Mesendoderm (in vitro differentiated cells): ENCODE data around the gene UCMA.

Experiments used
- DNase-seq: peaks from one replicate; pipeline ENCODE4 v3.0.0; 2013
- H2AK5ac ChIP-seq: 2 replicates; pipeline ENCODE4 v1.6.1; 2013; ENCODE audit warnings: low read length, inconsistent platforms
- H2BK120ac ChIP-seq: 2 replicates; pipeline ENCODE4 v1.6.1; 2013; ENCODE audit warnings: low read depth, mild to moderate bottlenecking, low read length, moderate library complexity, mixed read lengths
- H2BK15ac ChIP-seq: replicated peaks from 2 replicates; pipeline ENCODE4 v1.6.1; 2013; ENCODE audit warnings: low read depth, mild to moderate bottlenecking, moderate library complexity
- H2BK5ac ChIP-seq: 2 replicates; pipeline ENCODE4 v1.6.1; 2013; ENCODE audit warnings: low read length, inconsistent platforms
- H3K18ac ChIP-seq: 2 replicates; pipeline ENCODE4 v1.6.1; 2013; ENCODE audit warnings: mild to moderate bottlenecking, low read length, mixed read lengths
- H3K23ac ChIP-seq: one replicate; pipeline ENCODE4 v1.6.1; 2013; ENCODE audit warnings: low read length
- H3K27ac ChIP-seq: 2 replicates; pipeline ENCODE4 v1.5.1; 2013; ENCODE audit warnings: low read depth, mild to moderate bottlenecking, inconsistent platforms, low read length, moderate library complexity
- H3K27me3 ChIP-seq: 2 replicates; pipeline ENCODE4 v1.6.1; 2013; ENCODE audit warnings: low read length, control low read depth, mild to moderate bottlenecking, inconsistent platforms; ENCODE audit not compliant: insufficient read depth, poor library complexity
- H3K36me3 ChIP-seq: 2 replicates; pipeline ENCODE4 v1.6.1; 2013; ENCODE audit warnings: low read length, inconsistent platforms; ENCODE audit not compliant: control insufficient read depth, insufficient read depth
- H3K4ac ChIP-seq: one replicate; pipeline ENCODE4 v1.6.1; 2013; ENCODE audit warnings: low read depth, mild to moderate bottlenecking, low read length, moderate library complexity
- H3K4me1 ChIP-seq: 2 replicates; pipeline ENCODE4 v1.6.1; 2013; ENCODE audit warnings: low read depth, low read length, inconsistent platforms; ENCODE audit not compliant: control insufficient read depth
- H3K4me2 ChIP-seq: 2 replicates; pipeline ENCODE4 v1.6.1; 2013; ENCODE audit warnings: low read length
- H3K4me3 ChIP-seq: 2 replicates; pipeline ENCODE4 v1.5.1; 2013; ENCODE audit warnings: mild to moderate bottlenecking, low read length
- H3K56ac ChIP-seq: one replicate; pipeline ENCODE4 v1.6.1; 2013; ENCODE audit warnings: low read length
- H3K79me1 ChIP-seq: 2 replicates; pipeline ENCODE4 v1.6.1; 2013; ENCODE audit warnings: low read length, inconsistent platforms
- H3K79me2 ChIP-seq: 2 replicates; pipeline ENCODE4 v1.6.1; 2013; ENCODE audit warnings: mild to moderate bottlenecking, low read length; ENCODE audit not compliant: control insufficient read depth, insufficient read depth
- H3K9ac ChIP-seq: 2 replicates; pipeline ENCODE4 v1.6.1; 2013; ENCODE audit warnings: low read length, inconsistent platforms
- H4K5ac ChIP-seq: one replicate; pipeline ENCODE4 v1.6.1; 2013; ENCODE audit warnings: low read length
- H4K8ac ChIP-seq: one replicate; pipeline ENCODE4 v1.6.1; 2013; ENCODE audit warnings: low read depth, mild to moderate bottlenecking, control low read depth, low read length, moderate library complexity
- WGBS: extraction: QIAGEN DNeasy Blood & Tissue Kit; methylation state at CpG from one replicate; pipeline ENCODE4 v1.1.7; 2013; ENCODE audit warnings: low lambda C conversion rate, missing lambda C conversion rate; ENCODE audit not compliant: insufficient coverage; ENCODE audit errors: extremely low coverage; 5-methylcytosine and 5-hydroxymethylcytosine counted together

UCMA gene

DNA sequence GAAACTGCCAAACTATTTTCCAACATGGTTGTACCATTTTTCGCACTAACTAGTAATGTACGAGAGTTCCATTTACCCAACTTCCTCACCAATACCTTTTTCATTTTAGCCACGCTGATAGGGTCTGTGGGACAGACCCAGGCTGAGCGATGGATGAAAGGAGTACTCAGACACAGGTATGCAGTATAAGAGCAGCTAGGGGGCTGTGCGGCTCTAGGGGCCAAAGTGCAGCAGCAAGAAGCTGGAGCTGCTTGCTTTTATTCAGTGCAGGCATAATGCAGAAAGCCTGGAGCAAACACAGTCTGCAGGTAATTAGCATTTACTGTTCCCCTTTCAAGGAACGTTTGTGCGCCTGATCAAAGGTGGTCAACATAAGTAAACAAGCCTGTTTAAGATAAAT is 21.0 kb downstream of the UCMA start:
- Histone ChIP-seq H3K18ac (no peak overlapping the region), H3K27ac (no peak overlapping the region), H3K27me3 (no peaks in the 10 kb centered on the region), H4K8ac (no peak overlapping the region), H2BK5ac (no peak overlapping the region), H3K79me1 (no peaks in the 10 kb centered on the region), H2BK120ac (no peak overlapping the region), H3K56ac (no peak overlapping the region), H3K23ac (no peak overlapping the region), H2BK15ac (no peak overlapping the region), H4K5ac (no peak overlapping the region), H3K36me3 (peaks cover 3% of the 10 kb centered on the region), H3K9ac (no peak overlapping the region), H3K4ac (no peak overlapping the region), H3K4me2 (no peak overlapping the region), H3K4me1 (no peaks in the 10 kb centered on the region), H2AK5ac (no peak overlapping the region), H3K79me2 (no peaks in the 10 kb centered on the region), H3K4me3 (no peak overlapping the region)
- DNase-seq = peak; percentile 40
- no CpG with 5 or more reads among the region's 7 CpGs for WGBS

DNA sequence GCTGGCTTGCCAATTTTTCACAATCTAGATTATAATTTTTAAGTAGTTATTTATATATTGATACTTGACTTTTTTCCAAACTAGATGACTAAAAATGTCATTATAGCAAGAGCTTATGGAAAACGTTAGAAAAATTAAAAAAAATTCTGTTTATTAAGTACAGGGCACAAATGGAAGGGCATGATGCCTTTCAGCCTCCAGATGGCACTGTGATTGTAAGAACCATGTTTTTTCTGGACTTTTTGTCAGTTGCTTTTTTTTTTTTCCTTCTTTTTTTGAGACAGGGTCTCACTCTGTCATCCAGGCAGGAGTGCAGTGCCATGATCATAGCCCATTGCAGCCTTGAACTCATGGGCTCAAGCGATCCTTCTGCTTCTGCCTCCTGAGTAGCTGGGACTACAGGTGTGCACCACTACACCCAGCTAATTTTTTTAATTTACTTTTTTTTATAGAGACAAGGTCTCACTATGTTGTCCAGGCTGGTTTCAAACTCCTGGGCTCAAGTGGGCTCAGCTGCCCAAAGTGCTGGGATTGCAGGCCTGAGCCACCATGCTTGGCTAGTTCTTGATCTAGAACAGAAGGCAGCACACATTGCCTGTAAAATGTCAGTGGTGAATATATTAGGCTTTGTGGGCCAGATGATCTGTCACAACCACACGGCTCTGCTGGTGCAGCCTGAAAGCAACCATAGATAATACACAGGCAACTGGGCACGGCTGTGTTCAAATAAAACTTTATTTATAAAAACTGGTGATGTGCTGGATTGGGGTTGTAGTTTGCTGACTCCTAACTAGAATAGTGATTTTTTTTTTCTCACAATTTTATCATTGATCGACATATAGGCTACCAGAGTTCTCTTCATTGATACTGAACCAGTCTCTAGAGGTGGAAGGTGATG is 27.4 kb downstream of the UCMA start:
- Histone ChIP-seq H3K27me3 (no peaks in the 10 kb centered on the region), H3K23ac (no peak overlapping the region), H3K36me3 (peaks cover 7% of the 10 kb centered on the region), H2AK5ac (no peak overlapping the region), H3K27ac (no peak overlapping the region), H2BK5ac (no peak overlapping the region), H3K4me1 (no peaks in the 10 kb centered on the region), H3K4ac (no peak overlapping the region), H3K9ac (no peak overlapping the region), H3K4me2 (no peak overlapping the region), H3K4me3 (no peak overlapping the region), H3K79me2 (no peaks in the 10 kb centered on the region), H4K5ac (no peak overlapping the region), H3K18ac (no peak overlapping the region), H2BK120ac (no peak overlapping the region), H3K79me1 (no peaks in the 10 kb centered on the region), H4K8ac (no peak overlapping the region), H3K56ac (no peak overlapping the region), H2BK15ac (no peak overlapping the region)
- peak; percentile 36 for DNase-seq
- no CpG with 5 or more reads among the region's 5 CpGs for WGBS

DNA sequence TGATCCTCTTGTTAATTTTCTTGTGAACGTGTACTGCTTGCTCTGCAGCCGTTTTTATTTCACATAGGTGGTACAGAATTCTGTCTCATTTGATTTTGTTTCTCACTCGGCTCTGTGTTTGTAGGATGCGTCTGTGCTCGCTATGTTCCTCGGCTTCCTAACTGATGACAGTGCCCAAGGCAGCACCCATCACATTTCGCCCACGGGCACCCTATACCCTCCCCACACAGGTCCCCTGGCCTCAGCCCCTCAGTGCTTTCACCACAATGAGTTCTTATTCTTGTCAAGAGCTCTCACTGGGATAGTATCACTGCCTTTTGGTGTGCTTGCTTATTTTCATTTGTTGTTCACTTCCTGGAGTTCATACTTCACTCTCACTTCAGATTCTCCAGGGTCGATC is 28.1 kb downstream of the UCMA start:
- no peaks in the 10 kb centered on the region for H3K4me1 ChIP-seq
- H2AK5ac ChIP-seq = no peak overlapping the region
- no peak overlapping the region for H4K8ac ChIP-seq
- no peak overlapping the region for H3K18ac ChIP-seq
- WGBS = no CpG with 5 or more reads among the region's 9 CpGs
- H2BK5ac ChIP-seq = no peak overlapping the region
- H3K79me2 ChIP-seq = no peaks in the 10 kb centered on the region
- H4K5ac ChIP-seq = no peak overlapping the region
- no peaks in the 10 kb centered on the region for H3K27me3 ChIP-seq
- H3K56ac ChIP-seq = no peak overlapping the region
- no peak overlapping the region for H3K4me3 ChIP-seq
- H3K9ac ChIP-seq = no peak overlapping the region
- no peak overlapping the region for H3K4me2 ChIP-seq
- H2BK120ac ChIP-seq = no peak overlapping the region
- no peak overlapping the region for H3K4ac ChIP-seq
- H3K79me1 ChIP-seq = no peaks in the 10 kb centered on the region
- no peak overlapping the region for H3K23ac ChIP-seq
- H2BK15ac ChIP-seq = no peak overlapping the region
- DNase-seq = no peak
- no peak overlapping the region for H3K27ac ChIP-seq
- H3K36me3 ChIP-seq = peaks cover 7% of the 10 kb centered on the region

- no peak for DNase-seq
- H3K79me2 ChIP-seq = no peaks in the 10 kb centered on the region
- H3K36me3 ChIP-seq = peaks cover 12% of the 10 kb centered on the region
- no peaks in the 10 kb centered on the region for H3K79me1 ChIP-seq
- no peaks in the 10 kb centered on the region for H3K4me1 ChIP-seq
- no peaks in the 10 kb centered on the region for H3K27me3 ChIP-seq
- no peak overlapping the region for H2AK5ac ChIP-seq
- H2BK15ac ChIP-seq = no peak overlapping the region
- no peak overlapping the region for H3K4me2 ChIP-seq
- WGBS = no CpG with 5 or more reads among the region's 6 CpGs
- no peak overlapping the region for H4K8ac ChIP-seq
- H2BK5ac ChIP-seq = no peak overlapping the region
- H3K27ac ChIP-seq = no peak overlapping the region
- no peak overlapping the region for H3K18ac ChIP-seq
- no peak overlapping the region for H3K9ac ChIP-seq
- H3K4me3 ChIP-seq = no peak overlapping the region
- no peak overlapping the region for H2BK120ac ChIP-seq
- no peak overlapping the region for H3K23ac ChIP-seq
- no peak overlapping the region for H4K5ac ChIP-seq
- no peak overlapping the region for H3K4ac ChIP-seq
- H3K56ac ChIP-seq = no peak overlapping the region
These were observed 33.0 kb downstream of the UCMA start for GRCh38 chr10:13201132-13201531.

- H3K9ac ChIP-seq = no peak overlapping the region
- H3K4ac ChIP-seq = no peak overlapping the region
- no peak overlapping the region for H3K56ac ChIP-seq
- no peak for DNase-seq
- H2BK120ac ChIP-seq = no peak overlapping the region
- H2BK5ac ChIP-seq = no peak overlapping the region
- no peak overlapping the region for H4K5ac ChIP-seq
- H2AK5ac ChIP-seq = no peak overlapping the region
- no peaks in the 10 kb centered on the region for H3K27me3 ChIP-seq
- H3K4me2 ChIP-seq = no peak overlapping the region
- peaks cover 2% of the 10 kb centered on the region for H3K79me1 ChIP-seq
- no peaks in the 10 kb centered on the region for H3K4me1 ChIP-seq
- H2BK15ac ChIP-seq = no peak overlapping the region
- no peak overlapping the region for H3K27ac ChIP-seq
- WGBS = no CpG with 5 or more reads among the region's 6 CpGs
- H3K18ac ChIP-seq = no peak overlapping the region
- no peak overlapping the region for H3K4me3 ChIP-seq
- no peak overlapping the region for H3K23ac ChIP-seq
- peaks cover 14% of the 10 kb centered on the region for H3K36me3 ChIP-seq
- no peak overlapping the region for H4K8ac ChIP-seq
- no peaks in the 10 kb centered on the region for H3K79me2 ChIP-seq
These were observed 39.2 kb downstream of the UCMA start for GRCh38 chr10:13195016-13195415.

GRCh38 chr10:13193637-13194036 is 40.5 kb downstream of the UCMA start:
- Histone ChIP-seq H3K56ac (no peak overlapping the region), H3K4me3 (no peak overlapping the region), H3K9ac (no peak overlapping the region), H4K8ac (no peak overlapping the region), H2BK5ac (no peak overlapping the region), H3K36me3 (peaks cover 19% of the 10 kb centered on the region), H3K27ac (no peak overlapping the region), H3K23ac (no peak overlapping the region), H2BK120ac (no peak overlapping the region), H3K4me1 (no peaks in the 10 kb centered on the region), H3K79me2 (no peaks in the 10 kb centered on the region), H3K4ac (no peak overlapping the region), H2BK15ac (no peak overlapping the region), H4K5ac (no peak overlapping the region), H2AK5ac (no peak overlapping the region), H3K27me3 (no peaks in the 10 kb centered on the region), H3K18ac (no peak overlapping the region), H3K4me2 (no peak overlapping the region), H3K79me1 (peaks cover 2% of the 10 kb centered on the region)
- WGBS = no CpG with 5 or more reads among the region's 7 CpGs
- no peak for DNase-seq
